ENCODE data around the gene EXD1. TPM values are rescaled to one million over a fixed set of nuclear protein-coding genes. Genes with fewer than 3 reads are reported as not detected.
"Not testable (repeated sequence)": the region's sequence is repeated elsewhere in the genome, so short reads cannot be mapped to it uniquely, and the experiment has no call there.

The EXD1 gene
- total RNA-seq = not detected
- long read RNA-seq = 0 reads

- peak; percentile 99 for DNase-seq
- intact Hi-C loops (cut with micrococcal nuclease) = loop anchor here (5.0 kb wide), 1 partner anchor 114 kb away; the partner anchor contains the start of gene INO80
- ATAC-seq = peak; percentile 100
These were observed at the start of gene EXD1, which contains the start of gene CHP1 for GRCh38 chr15:41230650-41231421. EXD1 (minus strand) TSS chr15:41230757; CDS start chr15:41226575, 4,182 bp downstream. CHP1 (plus strand) TSS chr15:41231268; CDS start chr15:41231383, 115 bp downstream.

- intact Hi-C loops (cut with micrococcal nuclease) = no loop called here
- no peak for ATAC-seq
- no peak for DNase-seq
These were observed 49.2 kb upstream of the EXD1 start for GRCh38 chr15:41279535-41280283.

GRCh38 chr15:41278319-41278718 lies 47.8 kb upstream of the EXD1 start:
- ATAC-seq (no peak), DNase-seq (no peak)
- intact Hi-C loops (cut with micrococcal nuclease) = no loop called here

- ATAC-seq (no peak), DNase-seq (no peak)
- intact Hi-C loops (cut with micrococcal nuclease) = no loop called here
These were observed 46.3 kb upstream of the EXD1 start for GRCh38 chr15:41276831-41277230.

- DNase-seq = no peak
- ATAC-seq = no peak
- intact Hi-C loops (cut with micrococcal nuclease) = no loop called here
These were observed 39.3 kb upstream of the EXD1 start for GRCh38 chr15:41269887-41270286.

- DNase-seq (no peak), ATAC-seq (peak; percentile 86)
- intact Hi-C loops (cut with micrococcal nuclease) = no loop called here
These were observed 33.4 kb upstream of the EXD1 start for GRCh38 chr15:41263891-41264351.

GRCh38 chr15:41262571-41262970 lies 32.0 kb upstream of the EXD1 start:
- ATAC-seq = no peak
- intact Hi-C loops (cut with micrococcal nuclease) = no loop called here
- DNase-seq = no peak

GRCh38 chr15:41260924-41261323 lies 30.4 kb upstream of the EXD1 start:
- ATAC-seq = not testable (repeated sequence)

GRCh38 chr15:41259546-41260189 lies 29.1 kb upstream of the EXD1 start:
- DNase-seq (no peak), ATAC-seq (no peak)
- intact Hi-C loops (cut with micrococcal nuclease) = no loop called here

More at GRCh38 chr15:41260924-41261323, 30.4 kb upstream of the EXD1 start:
- intact Hi-C loops (cut with micrococcal nuclease); DNase-seq: not testable (repeated sequence)

GRCh38 chr15:41258750-41259471 lies 28.4 kb upstream of the EXD1 start:
- DNase-seq (no peak), ATAC-seq (peak; percentile 76)

GRCh38 chr15:41256577-41257038 lies 26.1 kb upstream of the EXD1 start:
- no peak for DNase-seq
- no peak for ATAC-seq
- intact Hi-C loops (cut with micrococcal nuclease) = no loop called here

More at GRCh38 chr15:41258750-41259471, 28.4 kb upstream of the EXD1 start:
- intact Hi-C loops (cut with micrococcal nuclease) = no loop called here

- ATAC-seq (no peak), DNase-seq (no peak)
- intact Hi-C loops (cut with micrococcal nuclease) = no loop called here
These were observed 25.5 kb upstream of the EXD1 start for GRCh38 chr15:41256103-41256502.

GRCh38 chr15:41254560-41254959 lies 24.0 kb upstream of the EXD1 start:
- DNase-seq (no peak), ATAC-seq (no peak)
- intact Hi-C loops (cut with micrococcal nuclease) = no loop called here

GRCh38 chr15:41251411-41251810 lies 20.9 kb upstream of the EXD1 start:
- intact Hi-C loops (cut with micrococcal nuclease) = no loop called here
- DNase-seq = no peak
- no peak for ATAC-seq

- ATAC-seq; intact Hi-C loops (cut with micrococcal nuclease); DNase-seq: not testable (repeated sequence)
These were observed 20.2 kb upstream of the EXD1 start for GRCh38 chr15:41250745-41251144.

GRCh38 chr15:41241221-41241964 lies 10.8 kb upstream of the EXD1 start:
- ATAC-seq = peak; percentile 89
- intact Hi-C loops (cut with micrococcal nuclease) = no loop called here
- DNase-seq = peak; percentile 57

- no peak for DNase-seq
- intact Hi-C loops (cut with micrococcal nuclease) = no loop called here
- no peak for ATAC-seq
These were observed 7.5 kb upstream of the EXD1 start for GRCh38 chr15:41238100-41238499.

GRCh38 chr15:41235929-41236328 lies 5.4 kb upstream of the EXD1 start:
- intact Hi-C loops (cut with micrococcal nuclease) = no loop called here
- DNase-seq (no peak), ATAC-seq (no peak)
